GM12874 (cell line): ENCODE results near the gene EIF5A.

Experiments
- CTCF ChIP-seq: IDR thresholded peaks from 2 replicates; pipeline ENCODE4 v1.5.1; 2011; ENCODE audit warnings: low read depth, mild to moderate bottlenecking, control low read depth, low read length, moderate library complexity; ENCODE audit not compliant: insufficient read depth

Gene EIF5A

DNA sequence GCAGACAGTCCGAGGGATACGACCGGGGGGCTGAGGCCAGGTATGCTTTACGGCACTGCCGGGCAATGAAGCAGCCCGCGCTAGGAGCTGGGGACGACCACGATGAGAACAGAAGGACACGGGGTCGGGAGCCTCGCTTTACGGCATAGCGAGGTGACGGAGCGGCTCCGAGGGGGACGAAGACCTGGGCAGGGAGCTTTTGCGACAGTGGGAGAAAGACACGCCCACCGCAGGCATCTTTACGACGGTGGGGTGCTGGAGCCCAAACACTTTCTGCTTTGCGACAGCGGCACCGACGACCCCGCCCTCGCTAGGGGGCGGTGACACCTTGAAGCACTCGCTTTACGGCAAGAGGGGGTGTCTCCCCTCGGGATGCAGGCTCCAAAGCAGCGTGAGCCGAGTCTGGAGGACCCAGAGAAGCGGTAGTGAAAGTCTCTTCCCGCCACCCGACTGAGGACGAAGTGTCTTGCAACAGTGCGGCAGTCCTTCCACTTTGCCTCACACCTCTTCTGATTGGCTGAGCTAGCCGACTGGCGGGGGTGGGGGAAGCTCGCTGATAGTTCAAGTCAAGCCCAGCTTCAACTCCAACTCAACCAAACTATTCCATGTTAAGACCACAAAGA lies 22.1 kb downstream of the EIF5A start:
- TF ChIP-seq CTCF: no peak

DNA sequence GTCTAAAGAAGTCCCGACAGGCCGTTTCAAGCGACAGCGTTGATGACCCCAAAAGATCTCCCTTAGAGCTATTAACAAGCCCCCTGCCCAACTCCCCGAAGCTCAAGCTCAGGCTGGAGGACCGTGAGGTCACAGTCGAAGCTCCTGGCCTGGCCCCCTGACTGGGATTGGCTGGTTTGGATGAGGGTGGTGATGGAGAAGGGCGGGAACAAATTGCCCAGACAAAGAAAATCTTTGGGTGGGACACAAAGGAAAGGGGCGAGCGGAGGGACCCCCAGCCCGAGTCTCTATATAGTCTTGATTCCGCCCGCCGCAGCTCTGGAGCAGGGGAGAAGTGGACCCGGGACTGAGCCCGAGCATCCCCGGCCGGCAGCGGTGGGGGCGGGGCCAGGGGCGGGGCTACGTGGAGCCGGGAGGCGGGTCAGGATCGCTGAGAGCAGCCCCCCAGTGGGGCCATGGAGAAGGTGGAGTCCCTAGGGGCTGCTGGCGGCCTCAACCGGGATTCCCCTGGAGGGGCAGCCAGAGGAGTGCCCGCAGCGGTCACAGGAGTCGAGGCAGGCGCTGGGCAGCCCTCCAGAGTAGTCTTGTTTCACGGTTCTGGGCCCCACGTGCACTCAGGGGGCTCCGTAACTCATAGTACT lies 22.7 kb downstream of the EIF5A start:
- no peak for TF ChIP-seq CTCF

GRCh38 chr17:7330638-7331015 lies 23.2 kb downstream of the EIF5A start:
- no peak for TF ChIP-seq CTCF

- no peak for TF ChIP-seq CTCF
Observed at GRCh38 chr17:7332111-7332510, 24.7 kb downstream of the EIF5A start.

DNA sequence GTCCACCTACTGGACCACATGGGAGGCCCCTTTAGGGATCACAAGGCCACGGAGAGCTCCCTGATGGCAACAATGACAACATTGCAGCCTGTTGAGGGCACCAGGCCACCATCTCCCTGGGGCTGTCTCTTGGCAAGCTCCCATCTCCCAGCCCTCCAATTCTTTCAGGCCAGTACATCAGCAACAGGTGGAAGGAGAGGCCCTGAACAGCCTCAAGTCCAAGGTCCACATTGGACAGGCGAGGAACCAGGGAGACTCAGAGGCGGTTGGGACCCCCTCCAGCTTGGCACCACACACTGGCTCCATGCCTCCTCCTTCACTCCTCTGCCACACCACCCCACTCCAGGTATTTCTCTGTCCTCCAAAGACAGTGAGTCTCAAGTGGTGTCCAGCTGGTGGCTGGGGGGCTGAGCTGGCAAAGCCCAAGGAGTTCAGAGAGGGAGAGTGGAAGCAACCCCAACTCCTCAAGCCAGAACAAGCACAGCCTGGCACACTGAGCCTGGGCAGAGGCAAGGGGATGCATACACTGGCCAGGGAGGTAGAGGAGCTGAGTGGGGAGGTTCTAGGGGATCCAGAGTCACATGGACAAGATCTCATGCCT lies 27.6 kb downstream of the EIF5A start:
- TF ChIP-seq CTCF: no peak

GRCh38 chr17:7336240-7337175 lies 29.1 kb downstream of the EIF5A start, which contains the start of gene ACAP1:
TSS of gene ACAP1 (plus strand) at chr17:7336529. CDS start at chr17:7336735, 206 bp downstream.
- no peak for TF ChIP-seq CTCF

- TF ChIP-seq CTCF: no peak
Observed at GRCh38 chr17:7340179-7340578, 32.8 kb downstream of the EIF5A start.
